Small intestine (tissue), 7 donors: ENCODE results near the gene PSIP1. TPM values are rescaled to one million over a fixed set of nuclear protein-coding genes. Genes with fewer than 3 reads are reported as not detected.
"Not testable (repeated sequence)": the region's sequence is repeated elsewhere in the genome, so short reads cannot be mapped to it uniquely, and the experiment has no call there.

Source experiments
- DNase-seq, 2 donors: peaks; one replicate each; pipeline versions ENCODE4 v3.0.0 to v3.0.0-alpha.2; 2013
- FAIRE-seq: peaks from 2 replicates; lab custom pipeline; 2012; peaks lifted over from hg19 to GRCh38; lab: Jason Lieb, UNC
- H3K27ac ChIP-seq, 3 donors: one replicate each; pipeline ENCODE4 v1.5.1; 2013; ENCODE audit warnings: low read length in 2 of 3, mild to moderate bottlenecking in 2 of 3, control low read depth in 1 of 3, inconsistent platforms in 1 of 3, low read depth in 1 of 3, moderate library complexity in 1 of 3
- H3K27me3 ChIP-seq, 3 donors: one replicate each; pipeline ENCODE4 v1.6.1; 2013; ENCODE audit warnings: low read length in 3 of 3, inconsistent platforms in 1 of 3; ENCODE audit not compliant: control insufficient read depth in 3 of 3, insufficient read depth in 3 of 3
- H3K36me3 ChIP-seq, 3 donors: one replicate each; pipeline ENCODE4 v1.6.1; 2013; ENCODE audit warnings: low read length in 3 of 3, inconsistent platforms in 1 of 3, low read depth in 1 of 3, mild to moderate bottlenecking in 1 of 3, moderate library complexity in 1 of 3; ENCODE audit not compliant: control insufficient read depth in 3 of 3, insufficient read depth in 2 of 3
- H3K4me1 ChIP-seq, 3 donors: one replicate each; pipeline ENCODE4 v1.6.1; 2013; ENCODE audit warnings: low read length in 2 of 3, inconsistent platforms in 1 of 3, low read depth in 1 of 3, mild to moderate bottlenecking in 1 of 3, moderate library complexity in 1 of 3; ENCODE audit not compliant: control insufficient read depth in 3 of 3, insufficient read depth in 2 of 3
- H3K4me3 ChIP-seq, 3 donors: one replicate each; pipeline ENCODE4 v1.5.1; 2013; ENCODE audit warnings: low read length in 3 of 3, control low read depth in 1 of 3, inconsistent platforms in 1 of 3, low read depth in 1 of 3, mild to moderate bottlenecking in 1 of 3, moderate library complexity in 1 of 3
- H3K9me3 ChIP-seq, 2 donors: one replicate each; pipeline ENCODE4 v1.6.1; 2013; ENCODE audit warnings: low read depth in 1 of 2, low read length in 1 of 2; ENCODE audit not compliant: control insufficient read depth in 2 of 2, insufficient read depth in 1 of 2
- WGBS, 3 donors: extraction: QIAGEN DNeasy Blood & Tissue Kit; methylation state at CpG; one replicate each; pipeline ENCODE4 v1.1.7; 2013; 5-methylcytosine and 5-hydroxymethylcytosine counted together
- polyA plus RNA-seq, 4 donors: library from polyadenylated mRNA; stranded (reverse) in 3 of 4; unstranded in 1 of 4; fragments of 200-250 nt in 3 of 4; fragments of 120-200 nt in 1 of 4; gene quantifications; one replicate each; pipeline versions ENCODE4 v1.2.1 to v1.2.3, GENCODE V29; 2013
- donor health status: healthy with polysubstance abuse.
- donor health status: control.
- donor health status: control.
- donor health status: Bipolar disorder and iron deficiency.
- donor health status: healthy.

Gene PSIP1
- polyA plus RNA-seq, 4 donors, result 10.1 to 60.8 (median 25.3) TPM

DNA sequence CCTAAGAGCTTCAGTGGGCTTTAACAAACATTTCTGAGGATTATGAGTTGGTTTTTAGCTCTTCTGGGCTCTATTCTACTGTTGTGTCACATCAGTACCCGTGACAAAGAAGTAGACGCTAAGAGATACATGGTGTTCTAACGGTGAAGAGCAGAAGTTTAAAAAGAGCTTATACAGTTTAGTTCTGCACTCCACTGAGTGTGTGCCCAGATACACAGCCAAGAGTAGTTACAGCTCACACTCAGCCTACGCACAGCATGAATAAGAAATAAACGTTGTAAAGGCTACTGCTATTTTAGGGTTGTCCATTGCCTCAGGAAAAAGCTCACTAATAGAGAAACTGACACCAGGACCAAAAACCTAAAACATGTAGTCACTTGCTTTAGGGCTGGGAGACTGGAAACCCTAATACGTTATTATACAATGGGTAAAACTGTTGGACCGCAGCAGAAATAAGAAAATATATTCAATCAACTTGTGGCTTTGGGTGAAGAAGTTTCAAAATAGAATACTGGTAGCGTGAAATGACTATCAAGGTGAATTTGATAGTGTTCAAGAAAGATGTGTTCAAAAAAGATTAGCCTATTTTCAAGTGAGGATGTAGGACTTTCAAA, 34.7 kb downstream of the PSIP1 start:
- Histone ChIP-seq H3K36me3 (peaks cover 0 to 7% (median 6%) of the 10 kb centered on the region in 3 donors), H3K27ac (no peak overlapping the region), H3K27me3 (no peaks in the 10 kb centered on the region), H3K4me3 (no peak overlapping the region), H3K4me1 (no peaks in the 10 kb centered on the region), H3K9me3 (no peaks in the 10 kb centered on the region)
- no peak for DNase-seq
- 84 to 90% (median 85%) methylated on average over 8 of the region's 8 CpGs for WGBS, 3 donors
- FAIRE-seq, result no peak

DNA sequence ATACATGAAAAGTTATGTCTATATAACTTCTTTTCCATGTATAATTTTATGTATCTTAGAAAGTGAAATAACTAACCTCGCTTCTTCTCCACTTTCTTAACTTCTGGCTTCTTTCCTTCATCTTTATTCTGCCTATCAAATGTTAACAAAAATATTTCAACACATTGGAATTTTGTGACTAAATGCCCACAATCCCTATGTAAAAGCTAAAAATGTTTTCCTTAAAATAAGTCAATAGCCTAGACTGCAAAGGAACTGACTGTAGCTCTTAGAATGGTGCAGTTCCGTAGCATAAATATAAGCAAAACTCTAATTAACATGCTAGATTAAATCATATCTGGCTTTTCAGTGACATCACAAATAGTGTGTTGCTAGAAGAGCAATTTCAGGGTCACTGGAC, 40.9 kb downstream of the PSIP1 start:
- Histone ChIP-seq H3K4me3 (no peak overlapping the region), H3K27me3 (no peaks in the 10 kb centered on the region), H3K36me3 (peaks cover 3 to 12% (median 3%) of the 10 kb centered on the region in 3 donors), H3K27ac (no peak overlapping the region), H3K9me3 (no peaks in the 10 kb centered on the region), H3K4me1 (no peaks in the 10 kb centered on the region)
- FAIRE-seq (no peak), DNase-seq (no peak)
- WGBS, 3 donors, result 91 to 96% (median 93%) methylated on average over 2 of the region's 2 CpGs

DNA sequence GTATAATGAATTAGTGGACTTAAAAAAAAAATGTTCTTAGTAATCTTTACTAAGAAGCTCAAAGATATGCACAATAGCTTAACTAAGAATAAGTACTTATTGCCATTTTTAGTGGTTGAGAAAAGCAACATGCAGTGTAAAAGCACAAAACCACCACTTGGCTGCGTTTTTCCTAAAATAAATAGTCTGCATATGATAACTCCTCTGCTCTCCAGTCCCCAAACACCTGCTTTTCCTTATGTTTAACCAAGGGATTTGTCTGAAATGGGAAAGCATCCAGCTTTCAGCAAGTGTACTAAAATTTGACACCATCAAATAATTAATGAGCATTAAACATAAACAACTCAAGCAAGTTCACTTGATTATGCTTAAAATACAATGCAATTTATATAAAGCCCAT, 41.4 kb downstream of the PSIP1 start:
- Histone ChIP-seq H3K36me3 (peaks cover 3 to 12% (median 3%) of the 10 kb centered on the region in 3 donors), H3K27ac (no peak overlapping the region), H3K4me3 (no peak overlapping the region), H3K4me1 (no peaks in the 10 kb centered on the region), H3K9me3 (no peaks in the 10 kb centered on the region), H3K27me3 (no peaks in the 10 kb centered on the region)
- 58 to 87% (median 84%) methylated on average over 1 of the region's 1 CpG for WGBS, 3 donors
- FAIRE-seq, result no peak
- DNase-seq, result no peak

DNA sequence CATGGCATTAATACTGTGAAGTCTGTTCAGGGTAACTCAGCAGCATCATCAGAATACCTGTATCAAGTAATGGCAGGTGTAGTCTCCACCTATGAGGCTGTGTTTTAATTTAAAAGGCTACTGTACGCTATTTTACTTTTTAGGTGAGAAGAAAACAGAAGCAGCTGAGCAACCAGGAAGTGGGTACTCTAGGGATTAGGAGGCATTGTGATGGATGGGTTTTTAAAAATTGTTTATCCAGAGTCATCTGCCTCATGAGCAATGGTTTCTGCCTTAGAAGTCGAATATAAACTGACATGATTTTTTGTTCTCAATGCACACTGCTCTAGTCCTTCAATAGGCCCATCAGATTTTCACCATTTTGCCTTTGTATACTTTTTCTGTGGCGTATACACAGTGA, 42.6 kb downstream of the PSIP1 start:
- Histone ChIP-seq H3K27me3 (no peaks in the 10 kb centered on the region), H3K36me3 (peaks cover 3 to 8% (median 3%) of the 10 kb centered on the region in 3 donors), H3K4me3 (no peak overlapping the region), H3K27ac (no peak overlapping the region), H3K9me3 (no peaks in the 10 kb centered on the region), H3K4me1 (no peaks in the 10 kb centered on the region)
- FAIRE-seq (no peak), DNase-seq (no peak)
- 74 to 94% (median 88%) methylated on average over 3 of the region's 3 CpGs for WGBS, 3 donors

DNA sequence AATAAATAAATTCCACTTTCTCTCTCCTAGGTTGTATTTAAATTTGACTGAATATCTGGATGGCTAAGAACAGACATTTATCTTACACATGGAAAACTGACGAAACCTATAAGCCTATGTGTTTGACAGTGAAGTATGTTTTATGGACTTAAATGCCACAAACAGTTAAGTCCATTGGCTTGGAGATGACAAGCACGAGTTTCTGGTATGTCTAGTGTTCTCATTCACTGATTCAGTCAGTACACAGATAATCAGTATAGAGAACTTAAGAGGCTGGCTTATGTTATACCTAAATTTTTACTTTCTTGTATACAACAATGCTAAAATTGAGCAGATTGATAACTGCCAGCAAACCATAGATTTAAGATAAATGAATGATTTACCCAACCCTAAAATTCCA, 49.2 kb downstream of the PSIP1 start:
- Histone ChIP-seq H3K4me1 (no peaks in the 10 kb centered on the region), H3K4me3 (no peak overlapping the region), H3K27ac (no peak overlapping the region), H3K36me3 (peaks cover 3 to 19% (median 9%) of the 10 kb centered on the region in 3 donors), H3K9me3 (no peaks in the 10 kb centered on the region), H3K27me3 (no peaks in the 10 kb centered on the region)
- DNase-seq (no peak), FAIRE-seq (no peak)
- WGBS, 3 donors, result 64 to 71% (median 69%) methylated on average over 2 of the region's 2 CpGs

DNA sequence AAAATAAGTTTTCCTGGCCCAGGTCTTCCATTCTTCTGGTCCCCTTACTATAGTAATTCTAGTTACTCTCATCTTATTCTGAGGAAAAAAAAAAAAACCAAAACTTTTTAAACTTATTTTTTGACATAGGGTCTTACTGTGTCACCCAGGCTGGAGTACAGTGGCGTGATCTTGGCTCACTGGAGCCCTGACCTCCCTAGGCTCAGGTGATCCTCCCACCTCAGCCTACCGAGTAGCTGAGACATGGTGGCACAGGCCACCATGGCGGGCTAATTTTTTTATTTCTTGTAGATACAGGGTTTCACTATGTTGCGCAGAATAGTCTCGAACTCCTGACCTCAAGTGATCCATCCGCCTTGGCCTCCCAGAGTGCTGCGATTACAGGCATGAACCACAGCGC, 49.7 kb downstream of the PSIP1 start:
- no peak for DNase-seq
- FAIRE-seq, result no peak
- 95 to 97% (median 96%) methylated on average over 8 of the region's 8 CpGs for WGBS, 3 donors
- peaks cover 3 to 23% (median 9%) of the 10 kb centered on the region in 3 donors for H3K36me3 ChIP-seq
- no peak overlapping the region for H3K4me3 ChIP-seq
- H3K4me1 ChIP-seq, result no peaks in the 10 kb centered on the region
- H3K27me3 ChIP-seq, result no peaks in the 10 kb centered on the region
- H3K9me3 ChIP-seq, result no peaks in the 10 kb centered on the region
- H3K27ac ChIP-seq, result no peak overlapping the region

DNA sequence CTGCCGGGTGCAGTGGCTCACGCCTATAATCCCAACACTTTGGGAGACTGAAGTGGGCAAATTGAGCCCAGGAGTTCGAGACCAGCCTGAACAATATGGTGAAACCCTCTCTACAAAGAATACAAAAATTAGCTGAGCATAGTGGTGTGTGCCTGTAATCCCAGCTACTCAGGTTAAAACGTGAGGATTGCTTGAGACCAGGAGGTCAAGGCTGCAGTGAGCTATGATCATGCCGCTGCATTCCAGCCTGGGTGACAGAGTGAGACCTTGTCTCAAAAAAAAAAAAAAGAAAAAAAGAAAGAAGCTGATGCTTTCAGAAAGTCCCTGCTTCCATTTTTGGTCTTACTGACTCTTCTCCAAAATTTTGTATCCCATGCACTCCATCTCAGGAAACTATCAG, 56.8 kb downstream of the PSIP1 start:
- 92% methylated on average over 5 of the region's 5 CpGs for WGBS, 3 donors
- Histone ChIP-seq H3K36me3 (peaks cover 2 to 43% (median 9%) of the 10 kb centered on the region in 3 donors), H3K4me3 (no peak overlapping the region), H3K27me3 (no peaks in the 10 kb centered on the region), H3K9me3 (no peaks in the 10 kb centered on the region), H3K4me1 (no peaks in the 10 kb centered on the region), H3K27ac (no peak overlapping the region)
- DNase-seq, result no peak
- no peak for FAIRE-seq

DNA sequence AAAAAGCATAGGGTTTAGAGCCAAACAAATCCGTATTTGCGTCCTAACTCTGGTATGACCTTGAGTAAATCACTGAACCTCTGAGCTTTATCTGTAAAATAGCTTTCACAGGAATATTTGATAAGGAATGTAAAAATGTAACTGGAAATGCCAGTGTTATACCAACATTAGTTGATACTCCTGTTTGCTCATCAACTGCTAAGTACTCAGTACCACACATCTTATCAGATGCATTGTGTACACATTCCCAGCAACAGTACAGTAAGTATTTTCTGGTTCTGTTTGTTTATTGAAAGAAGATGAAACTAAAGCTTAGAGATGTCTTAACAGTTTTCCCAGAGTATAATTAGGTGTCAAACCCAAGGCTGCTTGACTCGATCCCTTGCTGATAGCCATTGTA, 66.6 kb downstream of the PSIP1 start:
- Histone ChIP-seq H3K4me3 (no peak overlapping the region), H3K27me3 (no peaks in the 10 kb centered on the region), H3K9me3 (peaks cover 0 to 2% of the 10 kb centered on the region in 2 donors), H3K36me3 (peaks cover 19 to 45% (median 24%) of the 10 kb centered on the region in 3 donors), H3K27ac (no peak overlapping the region), H3K4me1 (no peaks in the 10 kb centered on the region)
- DNase-seq (no peak), FAIRE-seq (no peak)
- 76 to 92% (median 87%) methylated on average over 3 of the region's 3 CpGs for WGBS, 3 donors

DNA sequence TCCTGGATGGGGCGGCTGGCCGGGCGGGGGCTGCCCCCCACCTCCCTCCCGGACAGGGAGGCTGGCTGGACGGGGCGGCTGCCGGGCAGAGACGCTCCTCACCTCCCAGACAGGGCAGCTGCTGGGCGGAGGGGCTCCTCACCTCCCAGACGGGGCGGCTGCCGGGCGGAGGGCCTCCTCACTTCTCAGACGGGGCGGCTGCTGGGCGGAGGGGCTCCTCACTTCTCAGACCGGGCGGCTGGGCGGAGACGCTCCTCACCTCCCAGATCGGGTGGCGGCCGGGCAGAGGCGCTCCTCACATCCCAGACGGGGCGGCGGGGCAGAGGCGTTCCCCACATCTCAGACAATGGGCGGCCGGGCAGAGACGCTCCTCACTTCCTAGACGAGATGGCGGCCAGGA, 68.5 kb downstream of the PSIP1 start:
- H3K4me1 ChIP-seq, H3K4me3 ChIP-seq, DNase-seq, FAIRE-seq, H3K27me3 ChIP-seq, H3K9me3 ChIP-seq, H3K27ac ChIP-seq: not testable (repeated sequence)
- 97 to 99% (median 98%) methylated on average over 25 to 33 of the region's 33 CpGs for WGBS, 3 donors
- H3K36me3 ChIP-seq, result peaks cover 8 to 39% (median 18%) of the 10 kb centered on the region in 3 donors
